GM19240 (cell line): Measurements from ENCODE around the gene SLCO3A1.
A peak's percentile ranks its signal among the peaks of the same experiment; 100 is the strongest.
"Not testable (repeated sequence)": the region's sequence is repeated elsewhere in the genome, so short reads cannot be mapped to it uniquely, and the experiment has no call there.

Source experiments
- DNase-seq: peaks from one replicate; pipeline ENCODE4 v3.0.0; 2011; ENCODE audit warnings: low spot score; ENCODE audit not compliant: insufficient read length

The SLCO3A1 gene

DNA sequence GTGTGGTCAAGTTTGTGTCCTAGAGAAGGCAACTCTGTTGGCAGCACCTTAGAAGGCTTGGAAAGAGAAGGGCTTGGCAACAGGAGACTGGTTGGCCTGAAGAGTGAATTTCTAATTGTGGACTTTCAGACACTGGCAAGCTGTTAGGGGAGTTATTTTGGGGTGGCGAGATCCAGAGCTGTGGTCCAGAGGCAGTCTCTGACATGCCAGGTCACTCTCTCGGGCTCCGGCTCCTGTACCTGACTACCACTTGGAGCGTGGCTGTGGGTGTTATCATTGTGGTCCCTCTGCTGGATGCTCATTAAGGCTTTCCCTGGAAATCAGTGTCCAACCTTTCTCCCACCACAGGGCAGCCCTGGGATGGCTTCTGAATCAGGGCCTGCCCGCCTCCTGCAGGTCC is 209.0 kb downstream of the SLCO3A1 start:
- DNase-seq, result no peak

GRCh38 chr15:92068121-92068520 is 214.6 kb downstream of the SLCO3A1 start:
- DNase-seq, result no peak

GRCh38 chr15:92069308-92070250 is 216.1 kb downstream of the SLCO3A1 start:
- no peak for DNase-seq

- not testable (repeated sequence) for DNase-seq
These were observed 216.7 kb downstream of the SLCO3A1 start for GRCh38 chr15:92070251-92070650.

DNA sequence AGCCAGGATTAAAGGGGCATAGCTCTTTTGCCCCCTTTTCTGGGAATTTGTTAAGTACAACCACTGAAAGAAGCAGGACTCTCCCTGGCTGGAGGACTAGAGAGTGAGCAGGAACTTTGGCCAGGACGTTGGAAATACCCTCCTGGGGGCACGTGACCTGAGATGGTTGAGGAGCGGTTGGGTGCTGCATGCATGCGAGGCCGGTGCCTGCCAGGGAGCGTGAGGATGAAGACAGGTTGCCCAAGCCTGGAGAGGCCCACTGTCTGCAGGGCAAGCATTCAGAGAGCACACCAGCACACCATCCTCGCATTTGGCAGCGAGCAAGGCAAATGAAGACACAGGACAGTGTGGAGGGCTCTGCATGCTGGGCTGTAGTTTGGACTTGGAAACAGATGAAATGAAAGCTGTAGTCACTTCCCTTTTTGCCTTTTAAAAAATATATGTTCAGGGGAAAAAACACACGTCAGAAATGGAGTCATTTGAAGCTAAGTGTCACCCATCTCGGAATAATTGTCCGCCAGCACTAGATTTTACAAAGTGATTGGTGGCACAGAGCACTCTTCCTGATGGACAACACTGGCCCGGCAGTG is 217.6 kb downstream of the SLCO3A1 start:
- no peak for DNase-seq

GRCh38 chr15:92073044-92073785 is 219.7 kb downstream of the SLCO3A1 start:
- DNase-seq, result no peak

DNA sequence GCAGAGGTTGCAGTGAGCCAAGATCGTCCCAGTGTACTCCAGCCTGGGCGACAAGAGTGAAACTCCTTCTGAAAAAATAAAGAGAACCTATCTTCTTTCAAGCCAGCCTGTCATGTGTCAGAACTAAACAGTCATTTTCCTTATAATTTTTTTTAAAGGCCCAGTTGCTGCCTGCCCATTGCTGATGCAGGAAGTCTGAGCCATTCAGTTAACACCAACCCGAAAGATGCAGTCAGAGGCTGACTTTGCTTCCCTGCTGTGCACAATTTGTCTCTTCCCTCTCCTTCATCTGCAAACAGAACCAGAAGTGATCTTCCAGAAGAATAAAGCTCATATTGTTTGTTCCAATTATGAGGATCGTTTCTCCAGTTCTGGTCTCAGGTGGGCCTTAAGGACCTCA is 220.6 kb downstream of the SLCO3A1 start:
- no peak for DNase-seq

DNA sequence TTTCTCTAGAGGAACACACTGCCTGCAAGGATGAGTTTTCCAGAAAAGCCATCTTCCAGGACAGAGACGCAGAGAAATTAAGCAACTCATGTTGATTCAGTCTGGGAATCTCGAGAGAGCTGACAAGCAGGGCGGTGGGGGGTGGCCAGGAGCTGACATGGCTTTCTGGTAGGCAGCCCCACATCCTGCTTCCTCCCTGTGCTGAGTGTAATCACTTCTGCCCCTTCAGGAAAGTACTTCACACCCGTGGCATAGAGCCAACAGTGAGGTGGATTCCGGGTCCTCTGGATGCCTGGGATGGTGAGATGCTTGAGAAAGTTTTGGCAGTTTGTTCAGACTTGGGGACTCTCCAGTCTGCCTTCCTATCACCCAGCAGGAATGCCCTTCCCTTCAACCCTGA is 221.1 kb downstream of the SLCO3A1 start:
- DNase-seq, result no peak

GRCh38 chr15:92075764-92076163 is 222.3 kb downstream of the SLCO3A1 start:
- DNase-seq, result no peak

DNA sequence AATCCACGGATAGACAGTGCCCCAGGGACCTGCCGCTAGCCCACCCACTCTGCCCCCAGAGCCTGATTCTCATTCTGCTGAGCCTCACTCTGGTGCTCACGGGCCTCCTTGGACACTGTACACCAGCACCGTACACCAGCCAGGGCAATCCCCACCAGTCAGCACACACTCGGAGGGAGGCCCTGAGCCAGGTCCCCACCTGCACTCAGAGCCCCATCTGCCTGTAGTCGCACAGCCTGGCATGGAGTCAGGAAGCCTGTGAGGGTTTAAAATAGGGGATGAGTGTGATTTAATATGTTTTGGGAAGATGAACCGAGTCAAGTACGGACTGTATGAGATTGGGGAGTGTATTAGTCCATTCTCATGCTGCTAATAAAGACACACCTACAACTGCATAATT is 223.0 kb downstream of the SLCO3A1 start:
- no peak for DNase-seq

DNA sequence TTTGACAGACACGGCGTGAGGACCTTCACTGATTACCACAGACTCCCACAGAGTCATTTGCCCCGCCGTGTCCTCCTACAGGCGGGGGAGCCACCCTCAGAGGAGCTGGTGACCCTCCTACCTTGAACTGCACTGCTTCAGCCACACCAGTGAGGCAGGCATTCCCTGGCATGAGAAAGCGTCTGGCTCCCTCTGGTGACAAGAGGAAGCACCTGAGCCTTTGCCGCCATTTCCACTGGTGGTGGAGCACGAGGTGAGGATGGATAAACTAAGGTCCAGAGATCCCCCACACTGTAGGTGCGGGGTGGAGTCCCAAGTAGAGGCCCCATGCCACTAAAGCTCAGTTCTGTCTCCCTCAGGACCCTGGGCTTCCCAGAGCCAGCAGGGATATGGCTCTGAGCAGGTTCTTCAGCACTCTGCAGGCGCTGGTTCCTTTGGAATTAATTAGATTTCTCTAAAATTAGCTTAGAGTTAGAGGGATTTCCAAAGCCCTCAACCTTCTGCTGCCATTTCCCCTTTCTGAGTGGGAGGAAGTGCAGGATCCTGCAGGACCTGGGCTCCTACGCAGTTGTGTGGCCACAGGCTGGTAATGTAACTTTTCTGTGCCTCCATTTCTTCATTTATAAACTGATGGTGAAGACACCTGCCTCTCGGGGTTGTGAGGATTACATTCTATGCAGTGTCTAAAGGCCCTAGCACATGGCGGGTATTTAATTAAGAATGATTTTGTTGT is 224.0 kb downstream of the SLCO3A1 start:
- DNase-seq, result peak; percentile 38

GRCh38 chr15:92078270-92078669 is 224.8 kb downstream of the SLCO3A1 start:
- no peak for DNase-seq

DNA sequence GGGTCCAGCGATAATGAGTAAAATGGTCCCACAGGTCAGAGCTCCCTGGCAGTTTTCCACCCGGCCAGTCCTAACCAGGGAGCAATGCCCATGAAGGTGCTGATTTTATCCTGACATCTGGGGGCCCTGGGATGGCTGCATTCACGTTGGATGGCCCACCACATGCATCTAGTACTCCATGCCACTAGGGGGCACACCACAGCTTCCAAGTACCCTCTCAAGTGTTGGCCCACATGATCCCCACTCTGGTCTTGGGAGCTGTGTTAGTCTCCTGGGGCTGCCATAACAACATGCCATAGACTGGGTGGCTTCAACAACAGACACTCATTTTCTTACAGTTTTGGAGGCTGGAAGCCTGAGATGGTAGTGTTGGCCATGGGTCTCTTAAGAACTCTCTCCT is 225.5 kb downstream of the SLCO3A1 start:
- DNase-seq, result no peak

GRCh38 chr15:92079647-92080255 is 226.2 kb downstream of the SLCO3A1 start:
- DNase-seq, result no peak

- peak; percentile 51 for DNase-seq
These were observed 228.7 kb downstream of the SLCO3A1 start for GRCh38 chr15:92082006-92082843.

DNA sequence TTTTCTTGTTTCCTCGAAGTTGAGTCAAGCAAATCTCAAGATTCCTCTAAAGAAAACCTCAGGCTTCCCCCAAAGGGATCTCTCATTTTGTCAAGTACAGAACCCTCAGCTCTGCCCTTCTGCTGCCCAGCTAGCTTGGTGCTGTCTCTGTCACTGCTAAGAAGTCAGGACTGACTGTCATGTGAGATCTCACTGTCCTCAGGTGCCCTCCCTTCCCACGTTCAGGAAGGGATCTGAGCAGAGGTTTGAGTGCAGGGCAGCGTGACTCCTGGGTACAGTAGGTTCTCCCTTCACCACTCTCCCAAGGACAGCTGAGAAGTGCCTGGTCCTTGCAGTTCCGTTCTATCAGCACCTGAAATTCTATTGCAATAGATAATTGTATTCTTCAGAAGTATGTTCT is 229.7 kb downstream of the SLCO3A1 start:
- DNase-seq, result no peak

DNA sequence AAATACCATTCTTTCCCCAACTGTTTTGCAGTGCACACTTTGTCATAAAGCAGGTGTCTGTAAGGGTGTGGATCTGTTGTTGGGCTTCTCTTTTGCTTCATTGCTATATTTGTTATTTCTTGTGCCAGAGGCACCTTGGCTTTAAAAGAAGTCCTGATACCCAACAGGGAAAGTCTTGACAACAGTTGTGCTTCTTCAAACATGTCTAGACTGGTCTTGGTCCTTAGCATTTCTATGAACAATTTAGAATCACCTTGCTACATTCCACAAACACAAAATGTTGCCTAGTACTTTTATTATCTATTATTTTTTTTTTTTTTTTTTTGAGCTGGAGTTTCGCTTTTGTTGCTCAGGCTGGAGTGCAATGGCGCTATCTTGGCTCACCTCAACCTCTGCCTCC is 233.7 kb downstream of the SLCO3A1 start:
- no peak for DNase-seq

GRCh38 chr15:92091155-92091734 is 237.7 kb downstream of the SLCO3A1 start:
- no peak for DNase-seq

GRCh38 chr15:92092289-92093105 is 239.0 kb downstream of the SLCO3A1 start:
- DNase-seq, result no peak
